ENCODE results near the gene PCDH17. TPM values are rescaled to one million over a fixed set of nuclear protein-coding genes. Genes with fewer than 3 reads are reported as not detected.

Gene PCDH17
- total and polyA plus RNA-seq, 2 of the 8 experiments (the other 6 are each of a cell fraction or from before 2014, with no cell fraction given): 0.20 to 0.60 TPM

DNA sequence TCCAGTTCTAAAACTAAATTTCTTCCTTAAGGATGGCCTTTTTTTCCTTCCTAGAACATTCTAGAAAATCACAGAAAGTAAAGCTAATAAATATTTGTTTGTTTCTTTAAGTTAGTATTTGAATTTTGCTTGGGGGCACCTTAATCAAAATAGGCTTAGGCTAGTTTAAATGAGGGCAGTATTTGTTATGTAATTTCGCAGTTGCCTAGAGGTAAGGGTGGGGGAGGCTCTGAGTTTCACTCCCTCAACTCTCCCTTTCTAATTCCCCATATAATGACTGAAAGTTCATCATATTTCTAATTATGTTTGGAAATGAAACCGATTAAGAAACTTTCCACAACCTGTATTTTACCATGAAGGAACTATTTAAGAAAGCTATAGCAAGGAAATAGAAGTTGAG is 40.6 kb downstream of the PCDH17 start:
- H2BK15ac ChIP-seq (ENCODE audit: low read length): no peak overlapping the region
- H2BK5ac ChIP-seq (ENCODE audit: low read depth, low read length): no peak overlapping the region
- no peak overlapping the region for H2AFZ ChIP-seq (ENCODE audit: low read length)
- no peak overlapping the region for H4K5ac ChIP-seq (ENCODE audit: insufficient read length, low read depth, low read length)
- H3K36me3 ChIP-seq (ENCODE audit: control insufficient read depth in 2 of 4, insufficient read depth in 4 of 4, low read length in 3 of 4): no peaks in the 10 kb centered on the region
- TF ChIP-seq TAF1 (IDR thresholded peaks at IDR 0.05; ENCODE audit: low read depth, low read length) (no peak), POU5F1 (IDR thresholded peaks at IDR 0.05; ENCODE audit: low read depth, low read length) (no peak), SP2 (IDR thresholded peaks at IDR 0.05; ENCODE audit: low read length) (no peak), HDAC6 (IDR thresholded peaks at IDR 0.05; ENCODE audit: low read depth, low read length) (no peak), SP4 (IDR thresholded peaks at IDR 0.05; ENCODE audit: low read length) (no peak), CBX8 (IDR thresholded peaks at IDR 0.05; ENCODE audit: borderline replicate concordance, low read depth, low read length) (no peak), MAFK (IDR thresholded peaks at IDR 0.05; ENCODE audit: low read depth, low read length) (no peak), SUZ12 (IDR thresholded peaks at IDR 0.05; ENCODE audit: low read length) (no peak), RXRA (IDR thresholded peaks at IDR 0.05; ENCODE audit: insufficient read depth, low read depth, low read length) (no peak), GTF2F1 (IDR thresholded peaks at IDR 0.05; ENCODE audit: borderline replicate concordance, low read depth, low read length) (no peak)
- TF ChIP-seq, protein P1, sequence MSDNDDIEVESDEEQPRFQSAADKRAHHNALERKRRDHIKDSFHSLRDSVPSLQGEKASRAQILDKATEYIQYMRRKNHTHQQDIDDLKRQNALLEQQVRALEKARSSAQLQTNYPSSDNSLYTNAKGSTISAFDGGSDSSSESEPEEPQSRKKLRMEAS (IDR thresholded peaks at IDR 0.05): no peak
- no peaks in the 10 kb centered on the region for H3K23me2 ChIP-seq (ENCODE audit: low read depth, low read length)
- 66% methylated on average over 2 of the region's 2 CpGs; no CpG with 5 or more reads in 1 of the 2 experiments for WGBS, 2 experiments (ENCODE audit: extremely low coverage in 1 of 2, insufficient coverage in 1 of 2, insufficient read length in 1 of 2, insufficient replicate concordance in 2 of 2, low coverage in 1 of 2, low lambda C conversion rate in 2 of 2, missing lambda C conversion rate in 1 of 2)
- H4K8ac ChIP-seq (ENCODE audit: extremely low read depth, insufficient read depth, low read length): no peak overlapping the region
- no peak overlapping the region for H2AK5ac ChIP-seq (ENCODE audit: low read depth, low read length)
- no peak overlapping the region for H3K23ac ChIP-seq (ENCODE audit: insufficient read length)
- H3K56ac ChIP-seq (replicated peaks; ENCODE audit: insufficient read length, low read depth, low read length): no peak overlapping the region
- no peak overlapping the region for H2BK12ac ChIP-seq (ENCODE audit: low read depth, low read length)
- no peak for DNase-seq (ENCODE audit: low read depth in 1 of 2, low spot score in 2 of 2)
- no peaks in the 10 kb centered on the region for H3K79me1 ChIP-seq (ENCODE audit: low read depth, low read length)
- H3K9me3 ChIP-seq (ENCODE audit: insufficient read depth in 2 of 2, low read depth in 1 of 2, low read length in 1 of 2): no peaks in the 10 kb centered on the region
- H4K91ac ChIP-seq (replicated peaks; ENCODE audit: insufficient read length, low read length): no peak overlapping the region
- no peaks in the 10 kb centered on the region for H3K27me3 ChIP-seq (replicated peaks in 1 of 4; ENCODE audit: control insufficient read depth in 3 of 4, extremely low read depth in 1 of 4, insufficient read depth in 3 of 4, low read length in 3 of 4)
- peak overlapping the region; percentile 89; the same call in 1 of the 2 replicates for H2BK20ac ChIP-seq (ENCODE audit: low read length)
- H2BK120ac ChIP-seq (replicated peaks; ENCODE audit: low read depth, low read length): no peak overlapping the region
- no peak overlapping the region for H3K4ac ChIP-seq (replicated peaks; ENCODE audit: insufficient read length, low read depth, low read length)
- FAIRE-seq: no peak
- ChIA-PET POLR2A (ENCODE audit: partially characterized antibody) (no interaction called here), CTCF (ENCODE audit: partially characterized antibody) (interaction anchor here (1.2 to 2.2 kb wide), 4 partner anchors 15 to 1378 kb away, joined by 3 to 8 read pairs (median 6); partner anchors contain the start of gene PCDH17)
- H3K18ac ChIP-seq (ENCODE audit: extremely low read depth, low read length): no peak overlapping the region; the same call in 1 of the 2 replicates
- peak overlapping the region in 1 of 2 experiments; percentile 23; a peak in 2 of 4 replicates for H3K4me2 ChIP-seq (ENCODE audit: insufficient read depth in 1 of 2, low read depth in 2 of 2, low read length in 2 of 2)
- peak overlapping the region in 1 of 4 experiments; percentile 24; a peak in 1 of 8 replicates for H3K4me3 ChIP-seq (ENCODE audit: extremely low read depth in 1 of 4, insufficient read depth in 2 of 4, low read depth in 3 of 4, low read length in 4 of 4)
- no peak overlapping the region for H3K14ac ChIP-seq (ENCODE audit: insufficient read length)
- no peak overlapping the region for H3K27ac ChIP-seq (ENCODE audit: low read depth, low read length)
- H4K20me1 ChIP-seq (replicated peaks in 1 of 2; ENCODE audit: control insufficient read depth in 1 of 2, insufficient read depth in 2 of 2, low read length in 2 of 2): no peaks in the 10 kb centered on the region
- H3K4me1 ChIP-seq (replicated peaks in 1 of 4; ENCODE audit: control insufficient read depth in 3 of 4, insufficient read depth in 4 of 4, low read length in 3 of 4): peaks cover 0 to 5% (median 3%) of the 10 kb centered on the region in 4 experiments; a peak in 3 of 7 replicates
- H3K9ac ChIP-seq (replicated peaks in 1 of 4; ENCODE audit: extremely low read depth in 1 of 4, low read depth in 3 of 4, low read length in 3 of 4): no peak overlapping the region
- no peaks in the 10 kb centered on the region for H3K79me2 ChIP-seq (ENCODE audit: control insufficient read depth in 1 of 2, insufficient read depth in 2 of 2, low read length in 2 of 2)

All from H1 (cell line).